ENCODE results near the gene RLN3. TPM values are rescaled to one million over a fixed set of nuclear protein-coding genes. Genes with fewer than 3 reads are reported as not detected.

Gene RLN3
- total and polyA plus RNA-seq, 9 of the 15 experiments (the other 6 are each of a cell fraction or from before 2014, with no cell fraction given), result 0.31 to 1.2 (median 0.71) TPM; not detected in 6

DNA sequence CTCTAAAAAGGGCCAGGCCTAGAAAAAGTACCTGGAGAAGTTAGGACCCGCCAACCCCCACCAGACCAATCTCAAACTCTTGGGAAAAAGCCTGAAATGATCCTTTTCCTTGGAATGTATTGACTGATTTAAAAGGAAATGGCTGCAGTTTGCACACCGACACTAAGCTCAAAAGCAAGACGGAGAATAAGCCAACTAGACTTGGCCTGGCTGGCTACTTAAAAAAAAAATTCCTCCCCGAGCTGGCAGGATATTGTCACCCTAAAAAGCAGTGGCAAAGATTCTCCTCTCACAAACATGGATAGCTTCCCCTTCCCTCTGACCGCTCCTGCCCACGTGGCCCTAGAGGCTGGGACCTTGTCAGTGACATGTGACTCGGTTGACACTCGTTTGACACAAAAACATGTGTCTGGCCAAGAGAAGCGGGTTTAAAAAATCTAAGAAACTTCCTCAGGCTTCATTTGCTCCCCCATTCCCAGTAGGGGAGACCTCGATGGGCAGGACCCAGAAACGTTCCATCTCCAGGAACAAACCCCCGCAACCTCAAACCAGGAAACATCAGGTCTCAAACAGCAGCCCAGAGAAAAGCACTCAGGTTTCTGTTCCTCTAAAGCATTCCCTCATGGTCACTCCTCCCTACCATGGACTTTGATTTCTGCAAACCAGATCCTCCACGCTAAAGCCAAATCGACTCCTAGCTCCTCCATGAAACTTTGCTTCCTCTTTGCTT is 23.2 kb upstream of the RLN3 start:
- ATAC-seq (no peak), DNase-seq (ENCODE audit: extremely low read depth in 1 of 4, low spot score in 3 of 4) (peak; percentile 14 to 77 (median 22)), FAIRE-seq (peak; percentile 82)
- CTCF ChIA-PET (ENCODE audit: low intra/inter-chr PET ratio), result interaction anchor here (0.6 to 1.4 kb wide), 2 partner anchors 38 to 125 kb away, joined by 3 to 4 read pairs; no protein-coding TSS in a partner anchor
- Histone ChIP-seq H3K79me2 (ENCODE audit: control insufficient read depth, insufficient read depth, low read length) (peaks cover 50% of the 10 kb centered on the region), H3K4me1 (replicated peaks in 1 of 2; ENCODE audit: control insufficient read depth in 2 of 2, insufficient read depth in 2 of 2, low read length in 2 of 2) (peaks cover 45 to 46% of the 10 kb centered on the region in 2 experiments), H2AFZ (ENCODE audit: low read depth, low read length) (peak overlapping the region; percentile 53), H3K9ac (ENCODE audit: insufficient read depth in 1 of 2, low read depth in 2 of 2, low read length in 2 of 2) (peak overlapping the region; percentile 50 to 65; a peak in 3 of 4 replicates), H4K20me1 (replicated peaks; ENCODE audit: control insufficient read depth, insufficient read depth, low read length) (no peaks in the 10 kb centered on the region), H3K36me3 (ENCODE audit: control insufficient read depth, insufficient read depth, low read length) (peaks cover 9% of the 10 kb centered on the region; the same call in 1 of the 3 replicates), H3K27ac (ENCODE audit: extremely low read depth, low read depth, low read length) (peak overlapping the region; percentile 100), H3K27me3 (ENCODE audit: control insufficient read depth in 2 of 2, insufficient read depth in 2 of 2, low read length in 2 of 2) (no peaks in the 10 kb centered on the region), H3K9me3 (replicated peaks; ENCODE audit: control insufficient read depth, insufficient read depth, low read depth, low read length) (no peaks in the 10 kb centered on the region), H3K4me3 (peak overlapping the region; percentile 82), H3K9me1 (ENCODE audit: control insufficient read depth, insufficient read depth, low read length) (no peaks in the 10 kb centered on the region), H3K4me2 (ENCODE audit: insufficient read depth, low read length) (peak overlapping the region; percentile 71)
- WGBS (ENCODE audit: insufficient coverage, low coverage, missing lambda C conversion rate), result 9% methylated on average over 14 of the region's 14 CpGs
- POLR2A ChIA-PET, result interaction anchor here (0.8 to 1.0 kb wide), 4 partner anchors 10 to 402 kb away, joined by 3 to 5 read pairs (median 3); no protein-coding TSS in a partner anchor
- BruUV-seq (replicated peaks), result no TSS peak
- in situ Hi-C loops (cut with MboI), result no loop called here
- intact Hi-C loops (cut with micrococcal nuclease), result loop anchor here (2.0 kb wide), 1 partner anchor 52 kb away; the partner anchor contains the start of gene DCAF15
- peak in 1 of 3 experiments; percentile 33 for TF ChIP-seq YY1 (IDR thresholded peaks at IDR 0.05; ENCODE audit: borderline replicate concordance in 1 of 3, control insufficient read depth in 1 of 3, extremely low read depth in 1 of 3, insufficient read depth in 3 of 3, insufficient read length in 1 of 3, insufficient replicate concordance in 2 of 3, low read depth in 1 of 3, low read length in 2 of 3)
- TF ChIP-seq SAP30 (IDR thresholded peaks at IDR 0.05; ENCODE audit: borderline replicate concordance, insufficient read depth, low read depth, low read length, poor library complexity, severe bottlenecking), result peak; percentile 91
- TF ChIP-seq DDX20 (tag; IDR thresholded peaks at IDR 0.05; ENCODE audit: low read depth), result no peak
- TF ChIP-seq, protein P1, sequence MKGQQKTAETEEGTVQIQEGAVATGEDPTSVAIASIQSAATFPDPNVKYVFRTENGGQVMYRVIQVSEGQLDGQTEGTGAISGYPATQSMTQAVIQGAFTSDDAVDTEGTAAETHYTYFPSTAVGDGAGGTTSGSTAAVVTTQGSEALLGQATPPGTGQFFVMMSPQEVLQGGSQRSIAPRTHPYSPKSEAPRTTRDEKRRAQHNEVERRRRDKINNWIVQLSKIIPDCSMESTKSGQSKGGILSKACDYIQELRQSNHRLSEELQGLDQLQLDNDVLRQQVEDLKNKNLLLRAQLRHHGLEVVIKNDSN (CRISPR knock-in tag; IDR thresholded peaks at IDR 0.05), result peak; percentile 91
- no peak for TF ChIP-seq ZZZ3 (IDR thresholded peaks at IDR 0.05)
- TF ChIP-seq BMI1 (IDR thresholded peaks at IDR 0.05; ENCODE audit: low read length), result no peak
- TF ChIP-seq, protein P2, sequence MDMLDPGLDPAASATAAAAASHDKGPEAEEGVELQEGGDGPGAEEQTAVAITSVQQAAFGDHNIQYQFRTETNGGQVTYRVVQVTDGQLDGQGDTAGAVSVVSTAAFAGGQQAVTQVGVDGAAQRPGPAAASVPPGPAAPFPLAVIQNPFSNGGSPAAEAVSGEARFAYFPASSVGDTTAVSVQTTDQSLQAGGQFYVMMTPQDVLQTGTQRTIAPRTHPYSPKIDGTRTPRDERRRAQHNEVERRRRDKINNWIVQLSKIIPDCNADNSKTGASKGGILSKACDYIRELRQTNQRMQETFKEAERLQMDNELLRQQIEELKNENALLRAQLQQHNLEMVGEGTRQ (CRISPR knock-in tag; IDR thresholded peaks at IDR 0.05), result peak; percentile 84
- TF ChIP-seq, protein P3, sequence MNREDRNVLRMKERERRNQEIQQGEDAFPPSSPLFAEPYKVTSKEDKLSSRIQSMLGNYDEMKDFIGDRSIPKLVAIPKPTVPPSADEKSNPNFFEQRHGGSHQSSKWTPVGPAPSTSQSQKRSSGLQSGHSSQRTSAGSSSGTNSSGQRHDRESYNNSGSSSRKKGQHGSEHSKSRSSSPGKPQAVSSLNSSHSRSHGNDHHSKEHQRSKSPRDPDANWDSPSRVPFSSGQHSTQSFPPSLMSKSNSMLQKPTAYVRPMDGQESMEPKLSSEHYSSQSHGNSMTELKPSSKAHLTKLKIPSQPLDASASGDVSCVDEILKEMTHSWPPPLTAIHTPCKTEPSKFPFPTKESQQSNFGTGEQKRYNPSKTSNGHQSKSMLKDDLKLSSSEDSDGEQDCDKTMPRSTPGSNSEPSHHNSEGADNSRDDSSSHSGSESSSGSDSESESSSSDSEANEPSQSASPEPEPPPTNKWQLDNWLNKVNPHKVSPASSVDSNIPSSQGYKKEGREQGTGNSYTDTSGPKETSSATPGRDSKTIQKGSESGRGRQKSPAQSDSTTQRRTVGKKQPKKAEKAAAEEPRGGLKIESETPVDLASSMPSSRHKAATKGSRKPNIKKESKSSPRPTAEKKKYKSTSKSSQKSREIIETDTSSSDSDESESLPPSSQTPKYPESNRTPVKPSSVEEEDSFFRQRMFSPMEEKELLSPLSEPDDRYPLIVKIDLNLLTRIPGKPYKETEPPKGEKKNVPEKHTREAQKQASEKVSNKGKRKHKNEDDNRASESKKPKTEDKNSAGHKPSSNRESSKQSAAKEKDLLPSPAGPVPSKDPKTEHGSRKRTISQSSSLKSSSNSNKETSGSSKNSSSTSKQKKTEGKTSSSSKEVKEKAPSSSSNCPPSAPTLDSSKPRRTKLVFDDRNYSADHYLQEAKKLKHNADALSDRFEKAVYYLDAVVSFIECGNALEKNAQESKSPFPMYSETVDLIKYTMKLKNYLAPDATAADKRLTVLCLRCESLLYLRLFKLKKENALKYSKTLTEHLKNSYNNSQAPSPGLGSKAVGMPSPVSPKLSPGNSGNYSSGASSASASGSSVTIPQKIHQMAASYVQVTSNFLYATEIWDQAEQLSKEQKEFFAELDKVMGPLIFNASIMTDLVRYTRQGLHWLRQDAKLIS (CRISPR knock-in tag; IDR thresholded peaks at IDR 0.05), result 0 out of 2 replicates have a peak, but pooled peaks have one; percentile 4
- no peak for TF ChIP-seq SAFB2 (IDR thresholded peaks at IDR 0.05; ENCODE audit: borderline replicate concordance, low read depth, low read length, severe bottlenecking)
- TF ChIP-seq, protein P4, sequence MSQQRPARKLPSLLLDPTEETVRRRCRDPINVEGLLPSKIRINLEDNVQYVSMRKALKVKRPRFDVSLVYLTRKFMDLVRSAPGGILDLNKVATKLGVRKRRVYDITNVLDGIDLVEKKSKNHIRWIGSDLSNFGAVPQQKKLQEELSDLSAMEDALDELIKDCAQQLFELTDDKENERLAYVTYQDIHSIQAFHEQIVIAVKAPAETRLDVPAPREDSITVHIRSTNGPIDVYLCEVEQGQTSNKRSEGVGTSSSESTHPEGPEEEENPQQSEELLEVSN (IDR thresholded peaks at IDR 0.05; ENCODE audit: borderline replicate concordance in 1 of 2, extremely low read depth in 1 of 2, insufficient read depth in 1 of 2, insufficient read length in 1 of 2, low read depth in 1 of 2, low read length in 1 of 2, poor library complexity in 1 of 2, severe bottlenecking in 1 of 2), result peak; percentile 46 to 82

All from K562 (cell line).